Transverse colon (tissue), 4 donors: Measurements from ENCODE around the gene DPYD. TPM values are rescaled to one million over a fixed set of nuclear protein-coding genes. Genes with fewer than 3 reads are reported as not detected.

Experiments
- DNase-seq: peaks from one replicate; pipeline ENCODE4 v3.0.0-alpha.2; 2019
- H3K27ac ChIP-seq, 4 donors: fragments of 200-600 bp; sonication (generic); 2 replicates each; pipeline ENCODE4 v1.5.1; 2016 to 2018; ENCODE audit warnings: inconsistent platforms in 4 of 4
- H3K27me3 ChIP-seq: fragments of 200-600 bp; sonication (generic); 2 replicates; pipeline ENCODE4 v1.5.1; 2017; ENCODE audit warnings: inconsistent platforms
- H3K36me3 ChIP-seq, 4 donors: fragments of 200-600 bp; sonication (generic); 2 replicates each; pipeline ENCODE4 v1.5.1; 2017 to 2019; ENCODE audit warnings: inconsistent platforms in 4 of 4
- H3K4me1 ChIP-seq, 4 donors: fragments of 200-600 bp; sonication (generic); 2 replicates each; pipeline ENCODE4 v1.5.1; 2017 to 2020; ENCODE audit warnings: inconsistent platforms in 4 of 4
- H3K4me3 ChIP-seq, 4 donors: fragments of 200-600 bp; sonication (generic); 1 replicate in 1 of 4; 2 replicates in 3 of 4; pipeline versions ENCODE4 v1.5.1 to v1.6.1; 2017 to 2019; ENCODE audit warnings: inconsistent platforms in 4 of 4
- H3K9me3 ChIP-seq, 2 donors: fragments of 200-600 bp; sonication (generic); 2 replicates each; pipeline ENCODE4 v1.5.1; 2017 to 2019; ENCODE audit warnings: inconsistent platforms in 2 of 2
- CTCF ChIP-seq, 5 experiments: fragments of 200-600 bp in 3 of 5; fragments of 450-650 bp in 2 of 5; sonication (generic) in 3 of 5; IDR thresholded peaks; 1 replicate in 2 of 5; 2 replicates in 3 of 5; pipeline ENCODE4 v1.5.1; 2016 to 2017; ENCODE audit warnings: antibody characterized with exemption in 5 of 5, inconsistent platforms in 3 of 5, mild to moderate bottlenecking in 2 of 5, moderate library complexity in 1 of 5
- EP300 ChIP-seq: sonication (generic); formaldehyde crosslinking; IDR thresholded peaks from one replicate; pipeline ENCODE4 v1.6.1; 2017; ENCODE audit warnings: antibody characterized with exemption, low read depth
- POLR2A ChIP-seq: fragments of 450-650 bp; IDR thresholded peaks from one replicate; pipeline ENCODE4 v1.6.1; 2016; ENCODE audit warnings: antibody characterized with exemption, mild to moderate bottlenecking, moderate library complexity
- POLR2AphosphoS5 ChIP-seq, 3 donors: sonication (generic); formaldehyde crosslinking; IDR thresholded peaks; one replicate each; pipeline ENCODE4 v1.6.1; 2016; ENCODE audit warnings: antibody characterized with exemption in 3 of 3
- WGBS, 2 donors: methylation state at CpG; one replicate each; pipeline ENCODE4 v1.1.5; 2018; ENCODE audit warnings: low coverage in 1 of 2; 5-methylcytosine and 5-hydroxymethylcytosine counted together
- in situ Hi-C, 4 donors: fragments of 200-750 bp; cut with MboI; loops; one replicate each; pipeline versions ENCODE4 v1.15.0 to v1.15.1; 2017; ENCODE audit warnings: low sequenced_read_pairs in 3 of 4, low pct_ligation_motif_present in 1 of 4, low pct_unique_long_range_greater_than_20kb in 1 of 4
- intact Hi-C: fragments of 100-400 bp; cut with DNase I; formaldehyde crosslinking; loops from one replicate; pipeline ENCODE4 v1.15.1; 2023; ENCODE audit warnings: low total_unique reads
- total RNA-seq, 4 donors: library from RNA; depleted of rRNA; stranded (reverse); fragments of >200 nt; gene quantifications; one replicate each; pipeline ENCODE4 v1.1.0, GENCODE V29; 2016

Gene DPYD
- total RNA-seq, 4 donors from 2014 or later, result 11.2 to 34.8 (median 26.0) TPM

GRCh38 chr1:97560714-97561113, 360.1 kb downstream of the DPYD start:
- H3K4me3 ChIP-seq, result no peak overlapping the region
- no peak for TF ChIP-seq CTCF (IDR thresholded peaks at IDR 0.05)
- no peak for TF ChIP-seq POLR2AphosphoS5 (IDR thresholded peaks at IDR 0.05)
- TF ChIP-seq EP300, result no peak
- TF ChIP-seq POLR2A, result no peak
- no peaks in the 10 kb centered on the region for H3K36me3 ChIP-seq
- H3K4me1 ChIP-seq, result no peaks in the 10 kb centered on the region
- H3K9me3 ChIP-seq, result no peaks in the 10 kb centered on the region
- DNase-seq, result no peak
- intact Hi-C loops, result no loop called here
- 81 to 87% methylated on average over 4 of the region's 4 CpGs for WGBS, 2 donors
- in situ Hi-C loops, result no loop called here
- H3K27ac ChIP-seq, result no peak overlapping the region
- H3K27me3 ChIP-seq, result no peaks in the 10 kb centered on the region

DNA sequence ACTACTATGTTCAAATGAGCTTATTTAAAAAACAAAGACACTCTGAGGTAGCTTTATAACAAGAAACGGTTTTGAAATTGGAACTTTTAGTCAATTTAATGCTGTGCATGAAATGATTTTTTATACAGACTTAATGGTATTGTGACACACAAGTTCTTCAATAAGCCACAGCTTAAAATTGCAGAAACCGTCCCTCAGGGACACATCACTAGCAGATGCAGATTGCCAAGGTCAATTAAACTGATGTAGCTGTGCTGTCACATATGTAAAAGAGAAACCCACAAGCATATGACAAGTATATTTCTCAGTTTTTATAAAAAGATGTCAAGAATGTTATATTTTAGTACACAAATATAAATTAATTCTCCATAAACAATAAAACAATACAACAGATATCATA, 366.9 kb downstream of the DPYD start:
- Histone ChIP-seq H3K4me1 (no peaks in the 10 kb centered on the region), H3K36me3 (no peaks in the 10 kb centered on the region), H3K4me3 (no peak overlapping the region), H3K27me3 (no peaks in the 10 kb centered on the region), H3K9me3 (no peaks in the 10 kb centered on the region), H3K27ac (no peak overlapping the region)
- DNase-seq, result no peak
- in situ Hi-C loops (no loop called here), intact Hi-C loops (no loop called here)
- WGBS, 2 donors, result 70 to 86% methylated on average over 2 of the region's 2 CpGs
- TF ChIP-seq POLR2A, result no peak
- no peak for TF ChIP-seq POLR2AphosphoS5 (IDR thresholded peaks at IDR 0.05)
- TF ChIP-seq EP300, result no peak
- TF ChIP-seq CTCF (IDR thresholded peaks at IDR 0.05), result no peak

- H3K9me3 ChIP-seq, result no peaks in the 10 kb centered on the region
- 85 to 94% methylated on average over 1 of the region's 1 CpG for WGBS, 2 donors
- TF ChIP-seq EP300 (no peak), POLR2AphosphoS5 (IDR thresholded peaks at IDR 0.05) (no peak), CTCF (IDR thresholded peaks at IDR 0.05) (no peak), POLR2A (no peak)
- intact Hi-C loops (no loop called here), in situ Hi-C loops (no loop called here)
- no peaks in the 10 kb centered on the region for H3K36me3 ChIP-seq
- no peak overlapping the region for H3K4me3 ChIP-seq
- H3K4me1 ChIP-seq, result no peaks in the 10 kb centered on the region
- no peak overlapping the region for H3K27ac ChIP-seq
- no peak for DNase-seq
- no peaks in the 10 kb centered on the region for H3K27me3 ChIP-seq
These were observed 369.7 kb downstream of the DPYD start for GRCh38 chr1:97551113-97551512.

DNA sequence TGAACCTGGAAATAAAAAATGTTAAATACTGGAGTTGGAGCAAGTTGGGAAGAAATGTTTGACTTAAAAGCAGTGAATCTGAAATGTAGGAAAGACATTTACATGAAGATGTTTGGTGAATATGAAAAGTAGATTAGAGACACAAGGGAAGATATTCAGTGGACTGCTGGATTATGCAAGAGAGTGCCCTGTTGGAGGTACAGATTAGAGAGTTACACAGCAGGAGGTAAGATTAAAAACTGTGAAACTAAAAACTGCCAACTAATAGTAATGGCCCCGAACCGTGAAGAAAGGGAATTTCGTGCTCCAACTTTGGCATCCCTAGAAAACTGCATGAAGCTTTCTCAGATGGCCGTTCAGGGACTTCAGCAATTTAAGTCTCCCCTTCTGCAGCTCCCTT, 375.4 kb downstream of the DPYD start:
- 69 to 86% methylated on average over 4 of the region's 4 CpGs for WGBS, 2 donors
- no peak for DNase-seq
- H3K27ac ChIP-seq, result no peak overlapping the region
- no peaks in the 10 kb centered on the region for H3K9me3 ChIP-seq
- intact Hi-C loops (no loop called here), in situ Hi-C loops (no loop called here)
- TF ChIP-seq POLR2AphosphoS5 (IDR thresholded peaks at IDR 0.05) (no peak), CTCF (IDR thresholded peaks at IDR 0.05) (no peak), EP300 (no peak), POLR2A (no peak)
- H3K4me3 ChIP-seq, result no peak overlapping the region
- H3K36me3 ChIP-seq, result no peaks in the 10 kb centered on the region
- H3K4me1 ChIP-seq, result no peaks in the 10 kb centered on the region
- no peaks in the 10 kb centered on the region for H3K27me3 ChIP-seq
